Measurements from ENCODE around the gene LRRC34.

Gene LRRC34

DNA sequence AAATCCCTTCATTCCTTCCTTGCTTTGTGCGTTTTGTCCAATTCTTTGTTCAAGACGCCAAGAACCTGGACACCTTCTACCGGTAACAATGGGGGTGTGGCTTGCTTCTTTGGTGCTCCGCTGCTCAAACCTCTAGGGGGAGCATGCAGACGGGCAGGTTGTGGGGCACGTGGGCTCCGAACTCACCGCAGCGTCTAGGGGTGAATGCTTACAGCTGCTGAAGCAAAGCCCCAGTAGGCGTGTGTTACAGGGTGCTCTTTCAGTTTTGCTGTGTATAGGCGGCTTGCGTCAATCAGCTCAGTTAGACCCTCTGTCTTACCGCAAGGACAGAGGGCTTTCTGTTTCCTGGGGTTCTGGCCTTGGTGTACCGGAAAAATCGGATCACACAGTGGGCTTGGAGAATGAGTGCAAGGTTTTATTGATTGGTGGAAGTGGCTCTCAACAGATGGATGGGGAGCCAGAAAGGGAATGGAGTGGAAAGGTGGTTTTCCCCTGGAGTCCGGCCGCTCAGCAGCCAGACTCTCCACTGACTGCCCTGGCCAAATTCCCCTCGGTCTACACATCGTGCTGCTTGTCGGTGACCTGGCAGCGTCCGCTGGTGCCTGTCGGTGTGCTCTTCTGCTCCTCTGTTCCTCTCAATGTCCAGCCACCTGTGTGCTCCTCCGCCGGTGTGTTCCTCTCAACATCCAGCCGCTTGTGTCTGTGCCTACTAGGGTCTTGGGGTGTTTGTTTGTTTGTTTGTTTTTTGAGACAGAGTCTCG is 1.2 kb upstream of the LRRC34 start:
- peak; percentile 41 to 69 for DNase-seq

DNA sequence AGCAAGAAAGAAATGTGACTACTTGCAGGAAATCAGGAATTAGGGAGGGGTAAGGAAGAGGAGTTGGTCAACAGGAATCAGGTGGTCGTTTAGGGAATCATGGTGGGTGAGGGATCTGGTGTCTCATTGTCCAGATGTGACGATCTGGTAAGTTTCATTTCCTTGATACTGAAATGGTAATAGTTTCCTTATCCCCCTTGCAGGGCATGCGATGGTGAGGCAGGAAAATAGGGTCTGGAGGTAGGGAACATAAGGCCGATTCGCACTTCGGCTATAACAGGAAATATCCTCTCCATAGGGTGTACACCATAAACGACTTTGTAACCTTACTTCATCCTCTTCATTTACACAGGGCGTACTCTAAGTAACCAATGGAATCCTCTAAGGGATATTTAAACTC is 574 bp upstream of the LRRC34 start:
- DNase-seq: peak in 1 of 2 experiments; percentile 38

DNA sequence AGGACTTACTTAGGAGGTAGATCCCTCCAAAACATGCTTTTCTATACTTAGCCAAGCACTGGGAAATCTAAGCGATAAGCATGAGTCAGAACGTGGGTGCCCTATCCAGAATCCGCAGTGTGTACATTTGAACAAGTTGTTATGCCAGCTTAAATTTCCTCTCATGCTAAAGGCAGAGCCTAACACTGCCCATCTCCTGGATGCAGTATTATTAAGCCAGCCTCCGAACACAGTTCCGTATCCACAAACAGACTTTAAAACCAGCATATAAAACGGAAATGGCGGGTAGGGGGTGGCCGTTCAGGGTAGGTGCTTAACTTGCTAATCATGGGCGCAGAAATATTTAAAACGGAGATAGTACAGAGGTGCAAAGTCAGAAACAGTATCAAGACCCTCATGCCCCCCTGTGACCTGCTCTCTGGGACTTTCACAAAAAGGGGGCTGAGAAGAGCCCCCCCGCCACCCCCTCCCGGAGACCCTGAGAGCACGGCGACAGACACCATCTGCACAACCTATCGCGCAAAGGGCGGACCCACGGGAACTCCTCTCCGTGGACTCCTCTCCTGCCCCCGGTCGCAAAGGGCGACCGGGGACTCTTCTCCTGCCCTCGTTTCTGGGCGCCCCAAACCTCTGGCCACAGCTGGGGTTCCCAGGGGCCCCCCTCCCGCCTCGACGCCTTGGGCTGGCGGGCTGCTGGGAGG is 923 bp downstream of the LRRC34 start:
- DNase-seq: peak; percentile 43 to 78

DNA sequence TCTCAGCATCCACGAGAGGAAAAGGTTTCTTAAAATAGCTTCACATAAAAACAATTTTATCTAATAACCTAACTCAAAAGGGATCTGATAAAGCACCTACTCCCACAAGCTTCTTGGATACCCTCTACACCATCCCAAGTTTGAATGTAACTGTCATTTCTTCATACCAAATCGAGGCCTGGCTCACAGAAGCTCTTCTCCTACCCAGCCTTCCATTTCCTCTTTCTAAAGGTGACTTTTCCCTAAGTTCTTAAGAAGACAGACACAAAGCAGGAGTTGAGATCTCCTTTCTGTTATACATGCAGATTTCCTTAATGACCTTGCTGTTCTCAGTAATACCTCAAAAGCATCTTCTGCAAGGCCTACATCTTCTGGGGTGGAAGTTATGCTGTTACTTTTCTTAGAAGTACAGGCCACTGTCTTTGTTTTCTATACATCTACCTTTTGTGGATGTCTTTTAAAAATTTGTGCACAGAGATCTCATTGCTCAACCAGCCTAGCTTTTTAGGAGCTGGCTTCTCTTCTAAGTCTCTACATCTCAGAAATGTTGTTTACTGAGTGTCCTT is 3.4 kb downstream of the LRRC34 start:
- DNase-seq: no peak

DNA sequence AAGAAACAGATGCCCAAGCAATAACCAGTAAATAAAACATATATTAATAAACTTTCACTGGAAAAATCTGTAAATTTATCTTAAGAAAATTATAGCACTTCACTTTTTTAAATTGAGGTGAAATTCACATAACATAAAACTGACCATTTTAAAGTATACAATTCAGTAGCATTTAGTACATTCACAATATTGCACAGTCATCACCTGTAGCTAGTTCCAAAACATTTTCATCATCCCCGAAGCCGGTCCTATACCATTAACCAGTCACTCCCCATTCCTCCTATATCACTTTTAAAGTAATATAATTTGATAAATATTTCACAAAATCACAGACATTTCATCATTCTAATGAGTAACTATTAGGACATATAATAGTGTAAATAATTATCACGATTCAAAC is 8.0 kb downstream of the LRRC34 start:
- DNase-seq: no peak

DNA sequence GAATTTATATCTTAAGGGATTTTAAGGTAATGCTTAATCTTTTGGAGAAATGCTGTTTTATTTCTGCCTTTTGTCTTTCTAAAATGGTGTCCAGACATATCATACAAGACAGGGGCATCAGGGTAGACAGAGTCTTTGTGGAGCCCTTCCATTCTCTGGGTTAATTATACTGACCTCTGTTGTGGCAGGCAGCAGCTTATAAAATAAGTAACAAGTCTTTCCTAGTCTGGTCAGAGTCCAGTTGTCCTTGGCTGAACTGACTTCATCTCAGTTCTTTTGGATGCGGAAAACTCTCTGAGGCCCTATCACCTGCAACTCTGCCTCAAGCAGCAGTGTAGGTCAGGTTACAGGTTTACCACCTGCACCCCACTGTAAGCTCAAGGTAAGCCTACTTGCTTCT is 20.3 kb downstream of the LRRC34 start:
- DNase-seq: no peak

DNA sequence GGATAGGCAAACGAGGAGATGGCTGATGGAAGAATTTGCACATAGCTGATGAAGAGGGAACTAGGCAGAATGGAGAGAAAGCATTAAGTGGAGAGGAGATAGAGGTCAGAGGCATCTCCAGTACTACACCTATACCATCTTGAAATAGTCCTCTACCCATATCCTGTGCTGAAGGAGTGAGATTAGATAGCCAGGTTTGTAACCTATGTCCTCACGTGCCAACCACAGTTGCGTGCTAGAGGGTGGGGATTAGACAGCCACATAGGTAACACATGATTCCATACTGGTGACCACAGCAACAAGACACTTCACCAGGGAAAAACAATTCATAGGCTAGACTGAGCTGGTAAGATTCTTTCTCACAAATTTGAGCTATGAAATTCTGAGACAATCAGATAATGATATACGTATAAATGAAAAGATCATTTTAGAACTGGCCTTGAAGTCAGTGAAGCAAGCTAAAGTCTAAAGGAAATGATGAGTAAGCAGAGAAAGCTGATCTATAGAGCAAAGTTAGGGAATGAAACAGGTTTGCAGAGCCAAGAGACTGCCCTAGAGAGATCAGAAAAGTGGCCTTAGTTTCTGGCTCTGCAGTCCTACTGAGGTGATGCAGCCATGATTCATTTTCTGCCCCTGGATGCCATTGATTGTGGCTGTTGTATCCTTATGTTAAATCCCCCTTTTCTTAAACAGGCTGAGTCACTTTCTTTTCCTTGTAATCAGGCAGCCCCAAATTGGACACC is 21.8 kb downstream of the LRRC34 start:
- no peak for DNase-seq

DNA sequence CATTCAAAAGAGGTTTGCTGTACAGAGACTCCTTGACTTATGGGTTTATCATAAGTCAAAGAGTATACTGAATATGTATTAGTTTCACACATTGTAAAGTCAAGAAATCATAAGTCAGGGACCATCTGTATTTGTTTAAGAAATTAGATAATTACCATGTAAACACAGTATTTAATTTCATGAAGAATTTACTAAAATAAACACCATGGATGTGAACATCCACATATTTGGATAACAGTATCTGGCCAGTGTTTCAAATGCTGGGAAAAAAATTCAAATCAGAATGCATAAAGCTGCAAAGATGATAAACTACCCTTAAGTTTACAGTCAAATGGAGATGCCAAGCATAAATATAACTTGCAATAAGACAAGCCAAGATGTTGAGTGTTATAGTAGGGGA is 22.5 kb downstream of the LRRC34 start:
- no peak for DNase-seq

DNA sequence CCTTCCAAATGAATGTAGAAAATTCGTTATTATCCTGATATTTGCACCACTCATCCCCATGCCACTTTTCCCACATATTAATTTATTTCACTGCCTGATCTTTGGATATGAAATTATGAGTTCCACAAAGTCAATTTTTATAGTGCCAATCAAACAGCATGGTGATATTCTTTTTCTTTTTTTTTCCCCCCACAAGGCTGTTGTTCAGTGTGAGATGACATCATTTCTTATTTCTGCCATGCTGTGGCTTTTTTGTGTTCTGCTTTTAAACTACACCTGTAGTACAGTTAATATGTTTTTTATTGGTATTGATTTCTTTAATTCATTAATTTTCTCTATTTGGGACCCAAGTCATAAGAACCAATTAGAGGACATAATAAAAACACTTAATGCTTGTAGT is 24.9 kb downstream of the LRRC34 start:
- DNase-seq: no peak

DNA sequence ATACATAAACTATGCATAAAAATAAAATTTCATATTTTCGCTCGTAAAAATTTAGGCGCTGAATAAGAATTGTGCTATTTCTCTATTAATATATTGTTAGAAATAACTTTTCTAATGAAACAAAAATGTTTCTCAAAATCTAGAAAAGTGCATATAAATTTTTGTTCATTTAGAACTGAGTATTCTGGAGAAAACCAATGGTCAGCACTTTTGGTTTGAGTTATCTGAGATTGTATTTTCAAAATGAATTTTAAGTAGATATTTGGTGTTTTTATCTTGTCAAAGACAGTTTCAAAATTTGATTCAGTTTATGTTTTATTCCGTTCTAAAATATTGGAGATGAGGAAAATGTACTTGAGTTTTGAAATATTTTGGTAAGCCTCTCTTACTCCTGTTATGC is 25.6 kb downstream of the LRRC34 start:
- no peak for DNase-seq

DNA sequence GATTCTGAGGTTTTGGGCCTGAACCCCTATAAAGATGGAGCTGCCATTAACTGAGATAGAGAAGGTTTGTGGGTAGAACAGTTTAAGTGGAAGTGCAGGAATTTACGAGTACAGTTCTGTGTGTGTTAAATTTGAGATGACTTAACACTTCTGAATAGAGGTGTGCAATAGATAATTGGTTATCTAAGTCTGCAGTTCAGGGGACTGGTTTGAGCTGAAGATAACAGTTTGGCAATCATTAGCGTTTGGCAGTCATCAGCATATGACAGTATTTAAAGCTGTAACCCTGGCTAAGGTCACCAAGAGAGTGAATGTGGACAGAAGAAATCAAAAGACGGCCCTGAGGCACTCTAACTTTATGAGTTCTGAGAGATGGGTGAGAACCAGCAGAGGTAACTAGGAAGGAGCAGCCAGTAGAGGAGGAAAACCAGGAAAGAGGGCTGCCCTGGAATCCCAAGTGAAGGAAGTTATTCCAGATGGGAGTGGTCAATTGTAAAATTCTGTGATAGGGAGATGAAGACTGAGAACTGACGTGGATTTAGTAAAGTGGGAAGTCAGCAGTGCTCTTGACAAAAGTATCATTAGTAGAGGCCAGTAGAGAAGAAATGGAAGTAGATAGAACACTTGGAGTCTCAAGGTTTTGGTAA is 31.4 kb downstream of the LRRC34 start:
- no peak for DNase-seq

DNA sequence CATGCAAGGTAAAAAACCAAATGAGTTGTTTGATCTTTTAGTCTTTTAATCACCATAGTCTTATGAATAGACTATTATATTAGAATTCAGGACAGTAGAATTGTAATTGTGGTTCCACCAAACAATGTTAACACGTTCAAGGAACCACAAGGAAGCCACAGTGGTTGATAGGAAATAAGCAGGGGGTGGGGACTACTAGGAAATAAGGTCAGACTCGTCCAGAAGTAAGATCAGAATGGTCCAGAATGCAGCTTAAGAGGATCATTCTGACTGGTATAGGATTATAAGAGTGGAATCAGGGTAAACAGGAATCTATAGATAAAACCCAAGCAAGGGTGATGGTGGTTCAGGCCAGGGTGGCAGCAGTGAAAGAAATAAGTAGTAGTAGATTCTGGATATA is 32.0 kb downstream of the LRRC34 start:
- no peak for DNase-seq

DNA sequence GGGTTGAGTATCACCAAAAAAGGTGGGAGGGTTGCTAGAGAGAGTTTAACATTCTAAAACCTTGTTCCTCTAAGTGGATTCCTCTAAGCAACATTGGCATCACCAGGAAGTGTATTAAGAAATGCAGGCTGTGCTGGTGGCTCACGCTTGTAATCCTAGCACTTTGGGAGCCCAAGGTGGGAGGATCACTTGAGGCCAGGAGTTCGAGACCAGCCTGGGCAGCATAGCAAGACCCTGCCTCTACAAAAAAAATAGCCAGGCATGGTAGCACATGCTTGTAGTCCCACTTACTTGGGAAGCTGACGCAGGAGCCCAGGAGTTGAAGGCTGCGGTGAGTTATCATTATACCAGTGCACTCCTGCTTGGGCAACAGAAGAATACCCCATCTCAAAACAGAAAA is 34.9 kb downstream of the LRRC34 start:
- DNase-seq: no peak

DNA sequence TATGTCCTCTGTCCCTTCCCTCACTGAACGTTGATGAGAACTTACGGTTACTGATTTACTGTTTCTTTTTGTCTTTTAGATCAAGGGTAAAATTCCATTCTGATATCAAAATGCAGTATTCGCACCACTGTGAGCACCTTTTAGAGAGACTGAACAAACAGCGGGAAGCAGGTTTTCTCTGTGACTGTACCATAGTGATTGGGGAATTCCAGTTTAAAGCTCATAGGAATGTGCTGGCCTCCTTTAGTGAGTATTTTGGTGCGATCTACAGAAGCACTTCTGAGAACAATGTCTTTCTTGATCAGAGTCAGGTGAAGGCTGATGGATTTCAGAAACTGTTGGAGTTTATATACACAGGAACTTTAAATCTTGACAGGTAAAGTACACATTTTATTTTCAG is 38.5 kb downstream of the LRRC34 start:
- DNase-seq: no peak

DNA sequence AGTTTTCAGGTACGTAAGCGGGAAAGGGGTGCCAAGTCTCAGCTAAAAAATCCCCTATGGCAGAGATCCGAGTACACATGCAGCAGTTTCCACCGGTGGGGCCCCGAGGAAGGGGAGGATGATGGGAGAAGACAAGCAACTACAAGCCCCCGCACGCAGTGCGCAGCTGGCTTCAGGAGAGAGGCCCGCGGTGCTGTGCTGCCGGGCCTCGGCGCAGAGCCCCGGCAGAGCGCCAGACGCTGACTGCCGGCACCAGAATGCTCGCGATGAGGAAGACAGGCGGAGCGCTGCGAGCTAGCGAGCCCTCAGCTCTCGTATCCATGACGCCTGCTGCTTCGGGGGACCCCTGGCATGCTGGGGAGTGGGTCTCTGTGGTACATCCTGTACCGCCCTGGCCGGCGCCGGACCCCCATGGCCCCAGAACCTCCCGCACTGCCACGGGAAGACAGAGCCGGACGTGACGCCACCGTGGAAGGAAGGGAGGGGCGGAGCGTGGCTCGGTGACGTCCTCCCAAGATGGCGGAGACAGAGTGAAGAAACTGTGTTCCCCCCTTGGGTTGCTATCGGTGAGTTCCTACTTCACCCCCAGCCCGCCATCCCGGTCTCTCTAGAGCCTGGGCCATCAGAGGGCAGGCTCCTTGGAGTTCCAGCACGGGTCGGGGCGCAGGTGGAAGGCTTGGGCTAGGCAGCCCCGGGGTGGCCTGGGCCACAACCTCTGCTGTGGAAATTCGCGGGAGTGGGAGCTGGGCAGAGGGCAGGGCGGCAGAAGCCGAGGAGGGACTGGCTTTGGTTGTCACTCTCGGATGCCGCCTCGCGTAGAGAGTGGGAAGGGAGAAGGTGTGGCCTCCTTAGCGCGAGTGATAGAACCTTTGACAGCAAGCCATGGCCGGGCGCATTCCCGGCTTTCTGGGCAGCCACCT is 39.5 kb downstream of the LRRC34 start, which contains the start of gene MYNN:
Gene MYNN, plus strand, starts transcription at position 500 of the 920 bp plus-strand sequence. CDS start 900 bp downstream, outside the sequence.
- DNase-seq: peak; percentile 82 to 92

DNA sequence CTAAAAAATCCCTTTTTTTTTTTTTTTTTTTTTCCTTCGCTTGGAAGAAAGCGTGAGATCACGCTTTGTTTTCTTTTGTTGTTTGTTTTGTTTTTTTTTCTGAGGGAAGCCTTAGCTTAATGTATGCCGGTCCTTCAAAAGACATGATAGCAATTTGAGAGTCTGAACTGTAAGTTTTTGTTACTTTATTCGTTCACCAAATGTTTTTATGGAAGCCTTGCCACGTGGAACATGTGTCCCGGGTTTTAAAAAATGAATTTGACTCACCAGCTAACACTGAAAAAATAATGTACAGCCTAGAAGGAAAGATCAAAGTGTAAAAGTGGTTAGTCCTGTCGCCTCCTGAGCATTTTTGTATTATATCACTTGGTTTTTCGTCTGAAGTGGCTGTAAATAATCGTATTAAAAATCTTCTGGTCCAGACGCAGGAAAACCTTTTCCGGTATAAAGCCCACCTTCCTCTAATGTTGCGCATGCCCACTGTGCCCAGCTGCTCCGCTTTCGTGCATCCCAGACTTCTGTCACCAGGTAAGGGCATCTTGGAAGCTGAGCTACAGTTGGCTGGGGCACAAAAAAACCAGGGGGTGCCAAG is 40.3 kb downstream of the LRRC34 start:
- peak; percentile 87 to 95 for DNase-seq

DNA sequence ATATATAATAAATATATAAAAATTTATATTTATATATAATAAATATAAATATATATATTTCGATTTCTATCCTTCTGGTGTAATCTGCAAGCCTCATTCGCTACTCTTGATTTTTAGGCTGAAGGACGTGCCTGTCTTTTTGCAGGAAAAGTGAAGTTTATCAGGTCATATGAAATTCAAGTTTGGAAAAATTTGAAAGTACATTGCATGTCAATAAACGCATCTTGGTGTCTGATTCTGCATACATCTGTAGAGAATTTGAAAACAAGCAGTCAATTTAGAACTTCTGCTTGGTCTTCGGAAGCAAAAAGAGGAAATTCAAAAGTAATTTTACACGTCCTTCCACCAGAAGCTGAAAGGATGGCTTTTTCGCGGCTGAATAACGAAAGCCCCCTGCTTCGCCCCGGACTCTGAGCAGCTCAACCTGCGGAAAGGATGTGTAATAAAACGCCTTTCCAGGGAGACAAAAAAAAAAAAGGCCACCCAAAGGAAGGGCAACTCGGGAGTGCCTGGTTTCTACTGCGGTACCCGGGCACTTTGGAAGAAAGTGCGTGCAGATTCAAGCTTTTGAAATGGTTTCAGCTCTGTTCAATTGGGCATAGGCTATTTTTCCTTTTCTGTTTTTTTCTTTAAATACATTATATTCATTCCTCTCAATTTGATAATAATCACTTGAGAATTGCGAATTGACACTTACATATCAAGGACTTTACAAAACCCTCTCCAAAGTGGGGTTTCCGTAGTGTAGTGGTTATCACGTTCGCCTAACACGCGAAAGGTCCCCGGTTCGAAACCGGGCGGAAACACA is 41.0 kb downstream of the LRRC34 start:
- DNase-seq: peak; percentile 86 to 94

DNA sequence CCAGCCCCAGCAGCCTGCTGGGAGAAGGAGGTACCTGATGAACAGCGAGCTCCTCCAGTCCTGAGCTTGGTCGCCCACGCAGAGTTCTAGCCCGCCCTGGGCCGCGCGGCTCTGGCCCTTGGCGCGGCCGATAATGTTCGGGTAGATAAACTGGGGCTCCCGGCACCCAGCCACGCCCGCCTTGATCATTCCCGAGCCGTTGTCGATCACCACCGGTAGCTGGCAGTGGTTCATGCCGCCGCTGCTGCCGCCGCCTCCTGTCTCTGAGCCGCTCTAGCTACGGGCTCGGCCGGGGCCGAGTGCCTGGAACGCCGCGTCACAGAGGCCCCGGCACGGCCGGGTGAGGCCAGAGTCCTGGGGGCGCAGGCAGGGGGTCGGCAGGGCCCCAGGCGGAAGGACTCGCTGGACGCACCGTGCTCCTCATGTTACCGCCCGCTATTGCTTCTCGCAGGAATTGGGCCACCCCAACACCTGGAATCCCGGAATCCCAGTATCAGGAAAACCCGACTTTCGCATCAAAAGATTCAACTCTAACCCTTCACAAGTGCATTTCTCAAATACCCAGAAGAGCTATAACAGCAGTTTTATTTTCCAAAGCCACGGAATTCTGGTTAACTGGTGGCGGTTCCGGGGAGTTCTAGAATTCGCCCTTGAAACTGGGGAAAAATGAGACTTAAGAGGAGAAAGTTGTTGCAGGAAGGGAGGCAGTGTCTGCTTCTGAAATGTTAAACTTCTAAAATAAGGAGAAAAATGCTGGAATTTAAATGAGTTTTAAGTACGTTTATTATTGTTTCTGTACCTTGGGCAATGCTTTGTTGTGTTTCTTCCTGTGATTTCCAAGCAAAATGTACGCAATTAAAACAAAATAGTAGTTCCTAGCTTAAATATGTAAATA is 43.2 kb downstream of the LRRC34 start, which contains the start of gene ACTRT3:
Gene ACTRT3, minus strand, starts transcription at position 275 of the 895 bp plus-strand sequence. Its CDS starts 41 bp downstream, at position 234.
- DNase-seq: peak; percentile 74 to 82
